HG03469 (cell line): ENCODE data around the gene VSIG4.

Experiments used
- ATAC-seq: cut with Tn5 transposase; IDR thresholded peaks from one replicate; pipeline ENCODE4 v1.9.1; 2021; ENCODE audit warnings: mild to moderate bottlenecking, moderate library complexity, moderate number of reproducible peaks; ENCODE audit not compliant: unreplicated experiment

VSIG4 gene

GRCh38 chrX:66024570-66024969 is 15.3 kb downstream of the VSIG4 start:
- ATAC-seq: no peak

- ATAC-seq: no peak
Measured at GRCh38 chrX:66024092-66024467, 15.8 kb downstream of the VSIG4 start.

GRCh38 chrX:66023385-66024091 is 16.3 kb downstream of the VSIG4 start:
- no peak for ATAC-seq

- no peak for ATAC-seq
Measured at GRCh38 chrX:66022632-66023384, 17.1 kb downstream of the VSIG4 start.

- no peak for ATAC-seq
Measured at GRCh38 chrX:66021765-66022631, 17.9 kb downstream of the VSIG4 start.

- no peak for ATAC-seq
Measured at GRCh38 chrX:66021401-66021764, 18.5 kb downstream of the VSIG4 start.

- ATAC-seq: no peak
Measured at GRCh38 chrX:66020631-66021334, 19.1 kb downstream of the VSIG4 start.

- ATAC-seq: no peak
Measured at GRCh38 chrX:66019974-66020373, 19.9 kb downstream of the VSIG4 start.

- no peak for ATAC-seq
Measured at GRCh38 chrX:66019310-66019652, 20.6 kb downstream of the VSIG4 start.

- ATAC-seq: no peak
Measured at GRCh38 chrX:66018585-66019309, 21.1 kb downstream of the VSIG4 start.

- ATAC-seq: no peak
Measured at GRCh38 chrX:66017659-66018170, 22.2 kb downstream of the VSIG4 start.

GRCh38 chrX:66016905-66017658 is 22.8 kb downstream of the VSIG4 start:
- ATAC-seq: peak; percentile 21

- ATAC-seq: no peak
Measured at GRCh38 chrX:66015900-66016689, 23.8 kb downstream of the VSIG4 start.

- ATAC-seq: no peak
Measured at GRCh38 chrX:66015152-66015831, 24.6 kb downstream of the VSIG4 start.

GRCh38 chrX:66014556-66014955 is 25.3 kb downstream of the VSIG4 start:
- ATAC-seq: no peak

GRCh38 chrX:66014084-66014483 is 25.8 kb downstream of the VSIG4 start:
- ATAC-seq: no peak

- no peak for ATAC-seq
Measured at GRCh38 chrX:66013194-66013816, 26.6 kb downstream of the VSIG4 start.

GRCh38 chrX:66012094-66012534 is 27.8 kb downstream of the VSIG4 start:
- ATAC-seq: peak; percentile 36
